Measurements from ENCODE around the gene PRKAB1.

DNA sequence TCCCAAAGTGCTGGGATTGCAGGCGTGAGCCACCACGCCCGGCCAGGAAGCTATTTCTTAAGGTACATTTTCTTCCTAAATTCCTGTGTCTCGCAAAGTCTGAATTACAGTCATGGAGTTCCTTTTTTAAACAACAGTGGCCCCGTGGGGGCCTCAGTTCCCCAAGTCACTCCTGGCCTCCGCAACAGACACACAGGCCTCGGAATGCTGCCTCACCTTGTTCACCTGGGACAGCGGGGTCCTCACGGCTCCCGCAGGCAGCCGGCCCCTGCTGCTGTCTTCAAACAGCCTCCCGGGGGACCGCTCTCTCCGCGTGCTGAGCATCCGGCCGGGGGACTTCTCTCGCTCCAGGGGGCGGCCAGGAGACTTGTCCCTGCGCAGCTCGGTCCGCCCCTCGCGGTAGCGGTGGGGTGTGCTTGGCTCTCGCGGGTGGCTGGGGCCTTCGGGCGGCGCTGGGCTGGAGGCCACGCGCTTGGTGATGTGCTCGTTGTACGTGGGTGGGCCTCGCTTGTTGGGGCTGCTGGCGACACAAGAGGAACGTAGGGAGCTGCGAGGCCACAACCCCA is 22.1 kb downstream of the PRKAB1 start:
- no peak for TF ChIP-seq CTCF (IDR thresholded peaks at IDR 0.05)
- TF ChIP-seq POLR2A (IDR thresholded peaks at IDR 0.05), result no peak
- TF ChIP-seq POLR2AphosphoS5 (IDR thresholded peaks at IDR 0.05), result no peak
